Kidney tubule cell (primary cell): ENCODE data around the gene SUCLA2.
A peak's percentile ranks its signal among the peaks of the same experiment; 100 is the strongest.
"Not testable (repeated sequence)": the region's sequence is repeated elsewhere in the genome, so short reads cannot be mapped to it uniquely, and the experiment has no call there.

Experiments
- DNase-seq: peaks from one replicate; pipeline ENCODE4 v3.0.0-alpha.2; 2018; ENCODE audit warnings: low spot score

SUCLA2 gene

DNA sequence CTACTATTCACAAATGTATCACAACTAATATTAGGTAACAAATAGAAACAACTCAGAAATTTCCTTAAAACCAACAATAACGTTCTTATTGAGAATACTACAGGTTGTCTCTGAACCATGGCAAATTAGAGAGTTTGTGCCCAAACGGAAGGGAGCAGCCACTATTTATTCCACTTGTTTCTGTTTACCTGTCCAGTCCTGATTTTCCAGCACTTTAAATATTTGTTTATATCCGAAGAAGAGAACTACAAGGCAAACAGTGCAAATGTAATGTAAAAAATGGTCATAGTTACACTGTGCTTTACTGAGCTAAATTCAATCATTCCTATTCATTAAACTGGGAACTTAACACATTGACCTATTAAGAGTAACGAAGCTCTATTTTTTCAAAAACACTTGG, 9.2 kb downstream of the SUCLA2 start:
- no peak for DNase-seq

DNA sequence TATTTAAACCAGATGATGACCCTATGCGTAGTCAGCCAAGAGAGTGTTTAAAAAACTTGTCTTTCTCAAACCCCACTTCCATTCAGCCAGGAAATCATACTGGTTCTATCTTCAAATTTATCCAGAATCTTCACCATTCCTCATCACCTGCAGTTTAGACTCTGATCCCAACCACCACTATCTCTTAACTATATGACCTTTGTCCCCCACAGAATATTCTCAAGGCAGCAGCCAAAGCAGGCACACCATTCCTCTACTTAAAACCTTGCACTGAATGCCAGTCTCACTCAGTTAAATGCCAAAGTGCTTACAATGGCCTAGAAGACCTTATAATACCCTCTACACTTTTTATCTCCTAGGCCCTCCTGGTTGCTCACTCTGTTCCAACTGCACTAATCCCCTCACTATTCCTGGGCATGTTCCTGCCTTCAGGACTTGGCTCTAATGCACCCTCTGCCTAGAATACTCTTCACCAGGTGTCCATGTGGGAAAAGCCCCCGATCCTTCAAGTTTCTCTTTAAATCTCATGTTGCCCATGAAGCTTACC, 10.1 kb downstream of the SUCLA2 start:
- DNase-seq = no peak

DNA sequence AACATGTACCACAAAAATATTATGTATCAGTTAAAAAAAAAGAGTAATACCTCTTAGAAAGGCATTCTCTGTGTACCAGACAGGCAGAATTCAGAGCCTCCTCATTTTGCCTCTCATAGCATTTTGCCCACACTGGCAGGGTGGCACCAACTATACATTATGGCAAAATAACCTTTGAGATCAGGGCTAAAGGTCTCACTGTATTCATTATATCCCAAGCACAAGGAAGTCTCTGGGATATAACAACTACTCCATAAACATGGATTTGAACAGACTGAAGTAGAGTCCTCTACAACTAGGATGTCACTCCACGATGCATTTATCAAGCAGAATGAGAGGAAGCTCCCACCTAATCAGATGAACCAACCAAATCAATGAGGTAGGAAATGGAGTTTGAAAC, 10.6 kb downstream of the SUCLA2 start:
- DNase-seq = no peak

DNA sequence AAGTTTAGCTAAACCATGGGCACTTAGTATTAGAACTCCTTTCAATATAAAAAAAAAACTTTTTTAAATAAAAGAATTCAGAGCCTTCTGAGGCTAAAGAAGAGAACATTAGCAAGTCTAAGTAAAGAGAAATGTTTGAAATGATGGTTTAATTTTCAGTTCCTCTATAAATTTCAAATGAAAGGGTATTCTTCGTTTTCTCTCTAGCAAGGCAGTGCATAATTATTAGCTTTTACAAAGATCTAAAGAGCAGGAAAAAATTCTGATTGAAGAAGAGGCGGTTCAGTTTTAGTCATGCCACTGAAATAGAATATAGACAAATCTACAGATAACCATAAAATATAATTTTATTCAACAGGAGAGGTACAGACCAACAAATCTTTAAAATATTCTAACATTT, 18.0 kb downstream of the SUCLA2 start:
- no peak for DNase-seq

DNA sequence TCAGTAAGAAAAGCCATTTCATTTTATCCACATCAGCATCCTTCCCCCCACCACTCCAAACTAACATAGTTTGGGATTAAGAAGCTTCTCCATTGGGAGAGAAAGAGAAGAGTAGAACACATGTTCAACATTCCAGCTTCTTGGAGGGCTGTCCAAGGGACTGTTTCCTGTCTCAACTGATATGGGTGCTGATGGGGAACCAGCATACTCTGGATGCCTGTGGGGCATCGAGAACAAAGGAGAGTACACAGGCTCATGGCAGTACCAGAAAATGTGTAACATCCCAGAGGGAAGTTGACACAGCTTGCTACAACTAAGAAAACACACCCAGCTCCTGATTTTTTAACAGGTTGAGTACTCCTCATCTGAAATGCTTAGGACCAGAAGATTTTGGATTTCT, 24.7 kb downstream of the SUCLA2 start:
- DNase-seq = no peak

DNA sequence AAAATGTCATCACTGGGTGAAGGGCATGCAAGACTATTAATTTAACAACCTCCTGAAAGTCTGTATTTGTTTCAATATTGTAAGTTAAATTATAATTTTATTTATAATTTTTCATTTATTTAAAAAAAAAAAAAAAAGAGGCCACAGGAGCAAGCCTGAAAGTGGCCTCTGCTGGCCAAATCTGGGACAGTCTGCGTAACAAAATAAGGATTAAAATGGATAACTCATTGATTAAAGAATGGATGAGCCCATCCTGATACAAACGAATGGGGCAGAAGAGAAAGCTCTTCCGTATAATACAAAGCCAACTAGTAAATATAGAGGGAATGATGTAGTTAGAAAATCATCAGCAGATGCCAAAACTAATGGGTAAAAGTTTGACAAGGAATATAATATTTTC, 36.2 kb downstream of the SUCLA2 start:
- no peak for DNase-seq

DNA sequence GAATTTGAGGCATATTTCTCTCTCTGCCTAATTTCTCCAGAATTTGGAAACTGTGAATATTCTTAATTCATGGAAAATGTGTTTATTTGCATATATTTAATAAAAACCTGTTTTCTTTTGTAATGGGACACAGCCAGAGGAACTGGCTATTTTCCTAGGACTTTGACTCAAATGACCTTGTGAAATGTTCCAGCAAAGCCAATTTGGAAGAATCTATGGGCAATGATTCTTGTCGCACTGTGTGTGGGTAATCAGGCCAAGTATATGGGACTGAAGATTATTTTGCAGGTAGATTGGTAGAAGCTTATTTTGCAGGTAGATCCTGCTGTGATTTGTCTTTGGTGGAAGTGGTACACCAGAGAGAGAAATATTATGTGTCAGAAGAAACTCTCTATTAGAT, 38.8 kb downstream of the SUCLA2 start:
- DNase-seq = no peak

DNA sequence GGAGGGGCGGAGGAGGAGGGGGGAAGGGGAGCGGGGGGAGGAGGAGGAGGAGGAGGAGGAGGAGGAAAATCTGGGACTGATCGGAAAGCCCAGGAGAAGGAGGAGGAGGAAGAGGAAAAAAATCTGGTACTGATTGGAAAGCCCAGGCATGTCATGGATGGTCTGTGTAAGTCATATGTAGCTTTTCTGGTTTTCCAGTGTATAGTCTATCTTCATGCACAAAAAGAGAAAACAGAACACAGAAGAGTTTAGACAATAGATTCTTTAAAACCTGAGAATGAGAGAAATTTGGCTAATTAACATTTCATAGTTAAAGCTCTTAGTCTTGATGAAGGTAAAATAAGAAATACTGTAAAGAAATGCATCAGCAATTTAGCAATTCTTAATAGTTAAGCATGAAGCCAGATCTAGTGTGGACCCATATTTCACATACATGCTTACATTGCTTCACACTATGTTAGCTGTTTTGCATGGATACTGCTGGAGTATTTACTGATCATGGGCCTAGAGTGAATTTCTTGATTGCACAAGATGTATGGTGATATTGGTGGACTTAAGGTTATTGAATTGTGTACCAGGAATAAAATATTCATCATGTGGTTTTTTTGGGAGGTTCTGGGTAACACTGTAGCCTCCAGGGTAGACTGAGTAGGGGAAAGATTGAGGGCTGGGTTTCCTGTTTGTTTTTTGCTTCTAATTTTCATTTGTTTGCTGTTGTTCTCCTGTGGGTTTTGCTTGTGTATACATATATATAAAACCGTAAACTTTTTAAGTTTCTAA, 41.4 kb downstream of the SUCLA2 start:
- no peak for DNase-seq

DNA sequence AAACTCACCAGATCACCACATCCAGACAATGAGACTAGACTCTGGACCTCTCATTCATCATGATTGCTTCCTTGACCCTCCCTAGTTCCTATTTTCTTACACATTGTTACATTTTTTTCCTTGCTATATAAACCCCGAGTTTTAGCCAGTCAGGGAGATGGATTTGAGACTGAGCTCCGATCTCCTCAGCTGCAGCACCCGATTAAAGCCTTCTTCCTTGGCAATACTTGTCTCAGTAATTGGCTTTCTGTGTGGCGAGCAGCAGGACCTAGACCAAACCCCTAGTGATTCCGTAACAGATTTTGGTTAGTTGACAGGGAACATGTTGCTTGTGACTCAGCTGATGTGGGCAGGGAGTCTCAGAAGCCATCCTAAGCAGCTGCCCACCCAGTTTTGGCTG, 44.0 kb downstream of the SUCLA2 start:
- DNase-seq = no peak

DNA sequence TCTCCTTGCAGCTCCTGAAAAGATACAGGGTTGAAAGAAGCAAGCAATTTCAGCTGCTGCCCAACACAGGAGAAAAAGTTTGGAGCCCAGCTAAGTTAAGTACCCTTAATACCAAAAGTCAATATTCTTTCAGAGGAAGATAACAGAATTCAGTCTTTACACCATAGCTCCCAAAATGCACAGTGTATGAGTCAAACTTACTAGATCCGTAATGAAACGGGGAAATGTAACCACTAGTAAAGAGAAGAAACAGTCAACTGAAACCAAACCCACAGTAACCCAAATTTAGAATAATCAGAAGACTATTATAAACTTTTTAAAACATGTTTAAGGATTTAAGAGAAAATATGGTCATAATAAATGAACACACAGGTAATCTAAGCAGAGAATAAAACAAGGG, 45.2 kb downstream of the SUCLA2 start:
- no peak for DNase-seq

DNA sequence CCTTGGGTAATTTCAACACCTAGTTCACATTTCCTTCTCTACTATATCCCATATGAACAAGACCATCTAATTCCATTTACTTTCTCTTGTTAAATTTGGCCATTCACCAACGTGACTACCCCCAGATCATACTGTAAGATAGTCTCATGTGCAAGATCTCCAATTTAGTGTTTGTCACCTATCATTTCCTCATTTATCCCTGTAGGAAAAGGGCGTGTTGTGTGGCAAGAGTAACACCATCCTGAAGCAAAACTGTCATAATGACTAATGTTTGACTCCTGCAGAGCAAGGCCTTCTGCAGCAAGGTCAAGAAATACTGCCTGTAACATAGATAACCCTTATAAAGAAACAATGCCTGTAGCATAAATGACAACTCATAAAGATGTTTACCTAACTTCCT, 51.3 kb downstream of the SUCLA2 start:
- DNase-seq = no peak

DNA sequence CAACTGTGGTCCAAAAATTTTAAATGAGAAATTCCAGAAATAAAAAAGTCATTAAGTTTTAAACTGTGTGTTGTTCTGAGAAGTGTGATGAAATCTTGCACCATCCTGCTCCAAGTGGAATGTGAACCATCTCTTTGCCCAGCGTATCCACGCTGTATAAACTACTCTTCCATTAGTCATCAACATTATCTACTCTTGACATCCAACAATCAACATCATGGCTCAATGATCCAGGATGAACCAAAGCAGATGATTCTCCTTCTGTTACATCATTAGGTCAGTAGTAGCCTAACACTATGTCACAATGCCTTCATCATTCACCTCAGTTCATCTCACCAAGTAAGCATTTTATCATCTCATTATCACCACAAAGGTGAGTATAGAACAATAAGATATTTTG, 55.3 kb downstream of the SUCLA2 start:
- DNase-seq = peak; percentile 67

DNA sequence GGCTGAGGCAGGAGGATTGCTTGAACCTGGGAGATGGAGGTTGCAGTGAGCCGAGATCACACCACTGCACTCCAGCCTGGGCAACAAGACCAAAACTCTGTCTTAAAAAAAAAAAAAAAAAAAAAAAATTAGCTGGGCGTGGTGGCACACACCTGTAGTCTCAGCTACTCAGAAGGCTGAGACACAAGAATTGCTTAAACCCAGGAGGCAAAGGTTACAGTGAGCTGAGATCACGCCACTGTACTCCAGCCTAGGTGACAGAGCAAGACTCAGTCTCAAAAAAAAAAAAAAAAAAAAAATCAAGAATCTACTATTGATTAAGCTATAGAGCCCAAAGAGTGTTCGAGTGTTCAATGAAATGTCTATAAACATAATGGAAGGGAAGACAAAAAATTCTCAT, 55.9 kb downstream of the SUCLA2 start:
- DNase-seq = not testable (repeated sequence)

DNA sequence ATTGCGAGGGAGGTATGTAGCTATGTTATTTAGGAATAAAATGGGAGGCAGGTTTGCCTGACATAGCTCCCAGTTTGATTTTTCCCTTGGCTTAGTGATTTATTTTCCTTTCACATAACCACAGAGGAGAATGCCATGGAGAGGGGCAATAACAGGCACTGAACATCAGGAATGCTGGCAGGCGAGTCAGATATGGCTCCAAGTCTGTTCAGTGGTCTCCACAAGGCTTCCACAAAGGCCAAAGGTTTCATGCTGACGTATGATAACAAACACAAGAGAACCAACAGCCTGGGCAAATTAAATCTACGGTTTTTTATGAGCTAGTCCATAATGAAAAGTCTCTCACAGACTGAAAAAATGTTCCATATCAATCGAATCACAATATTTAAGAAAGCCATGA, 66.7 kb downstream of the SUCLA2 start:
- DNase-seq = peak; percentile 56

DNA sequence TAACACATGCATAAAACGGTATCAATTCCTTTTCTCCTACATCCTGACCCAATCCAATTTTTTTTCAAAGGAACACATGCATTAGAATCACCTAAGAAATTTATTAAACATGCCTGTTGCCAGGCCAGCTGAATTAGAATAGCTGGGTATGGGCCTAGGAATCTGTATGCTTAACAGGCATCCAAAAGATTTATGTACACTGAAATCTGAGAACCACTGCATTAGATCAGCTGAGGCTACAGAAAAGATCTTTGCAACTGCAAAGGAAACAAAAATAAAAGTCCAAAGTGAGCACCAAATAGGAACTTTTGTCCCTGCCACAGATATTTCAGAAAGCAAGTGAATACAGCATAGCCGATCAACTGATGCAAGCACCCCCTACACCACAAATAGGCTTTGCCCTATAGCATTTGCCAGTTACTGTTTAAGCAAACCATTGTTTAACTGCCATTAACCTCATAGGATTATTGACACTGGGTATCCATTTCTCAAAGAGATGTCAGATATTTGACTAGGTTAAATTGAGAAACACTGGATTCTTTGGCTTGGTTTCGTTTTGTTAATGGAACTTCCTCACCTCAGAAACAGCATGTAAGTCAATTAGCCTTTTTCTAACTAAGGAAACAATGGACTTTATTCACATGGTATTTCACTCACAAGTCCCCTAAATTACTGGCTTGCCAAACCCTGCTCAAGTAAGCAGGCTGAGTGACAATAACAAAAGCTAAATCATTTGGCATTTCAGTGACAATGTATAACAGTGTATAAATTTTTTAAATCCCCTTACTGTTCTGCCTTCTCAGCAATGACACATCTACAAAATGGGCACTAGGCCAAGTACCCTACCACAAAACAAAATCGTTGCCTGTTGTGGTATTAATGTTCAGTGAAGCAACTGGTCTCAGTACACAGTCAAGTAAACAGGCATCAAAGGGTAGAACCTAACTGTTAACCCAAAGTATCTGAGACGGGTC, 67.8 kb downstream of the SUCLA2 start:
- DNase-seq = peak; percentile 43

DNA sequence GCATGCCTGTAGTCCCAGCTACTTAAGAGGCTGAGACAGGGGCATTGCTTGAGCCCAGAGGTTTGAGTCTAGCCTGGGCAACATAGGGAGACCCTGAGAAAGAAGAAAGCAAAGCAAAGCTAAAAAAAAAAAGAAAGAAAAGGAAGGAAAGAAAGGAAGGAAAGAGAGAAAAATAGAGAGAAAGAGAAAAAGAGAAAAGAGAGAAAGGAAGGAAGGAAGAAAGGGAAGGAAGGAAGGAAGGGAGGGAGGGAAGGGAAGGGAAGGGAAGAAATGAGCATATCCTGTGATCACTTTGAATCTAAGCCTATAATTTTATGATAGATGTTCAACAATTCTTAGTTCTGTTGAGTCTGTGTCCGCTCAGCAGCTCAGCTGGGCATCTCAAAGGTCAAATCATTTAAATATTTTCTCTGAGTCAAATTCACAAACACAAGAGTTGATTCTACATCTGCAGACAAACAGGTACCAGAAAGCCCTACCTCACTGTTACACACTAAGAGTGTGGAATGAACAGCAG, 70.4 kb downstream of the SUCLA2 start:
- no peak for DNase-seq

DNA sequence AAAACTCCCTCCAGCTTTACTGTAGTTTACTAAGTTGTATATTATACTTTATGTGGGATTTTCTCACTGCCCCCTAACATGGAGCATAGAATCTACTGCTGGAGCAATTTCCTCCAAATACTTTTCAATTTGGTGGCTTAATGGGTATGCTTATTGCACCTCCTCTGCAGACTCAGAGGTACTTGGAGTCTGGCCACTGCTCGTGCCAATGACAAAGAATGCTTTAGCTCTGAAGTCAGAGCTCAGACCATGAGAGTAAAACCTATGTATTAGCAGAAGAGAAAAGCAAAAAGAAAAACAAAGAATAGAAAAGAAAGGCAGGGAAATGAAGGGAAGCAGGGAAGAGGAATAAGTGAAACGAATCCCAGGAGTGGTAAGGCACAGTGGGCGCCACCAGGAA, 71.9 kb downstream of the SUCLA2 start:
- DNase-seq = no peak

DNA sequence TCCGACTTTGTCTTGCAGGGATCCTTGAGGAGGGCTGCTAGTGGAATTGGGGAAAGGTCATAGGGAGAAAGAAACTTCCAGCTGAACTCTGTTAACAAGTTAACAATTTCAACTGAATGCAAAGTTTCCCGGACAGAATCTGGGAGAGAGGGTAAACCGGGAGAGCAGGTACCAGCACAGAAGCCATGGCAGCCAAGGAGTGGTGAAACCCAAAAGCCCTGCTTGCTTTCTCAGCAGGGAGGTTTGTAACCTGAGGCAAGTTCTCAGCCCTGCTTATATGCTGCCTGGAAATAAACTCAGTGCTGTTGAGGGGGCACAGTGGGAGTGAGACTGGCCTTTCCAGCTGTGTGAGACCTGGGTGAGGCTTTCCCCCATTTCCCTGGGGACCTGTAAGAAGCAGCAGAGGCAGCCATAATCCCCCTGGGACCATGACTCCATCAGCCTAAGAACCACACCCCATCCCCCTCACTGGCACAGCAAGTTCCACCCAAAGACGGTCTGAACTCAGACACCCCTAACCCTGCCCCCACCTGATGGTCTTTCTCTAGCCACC, 84.0 kb downstream of the SUCLA2 start:
- no peak for DNase-seq

DNA sequence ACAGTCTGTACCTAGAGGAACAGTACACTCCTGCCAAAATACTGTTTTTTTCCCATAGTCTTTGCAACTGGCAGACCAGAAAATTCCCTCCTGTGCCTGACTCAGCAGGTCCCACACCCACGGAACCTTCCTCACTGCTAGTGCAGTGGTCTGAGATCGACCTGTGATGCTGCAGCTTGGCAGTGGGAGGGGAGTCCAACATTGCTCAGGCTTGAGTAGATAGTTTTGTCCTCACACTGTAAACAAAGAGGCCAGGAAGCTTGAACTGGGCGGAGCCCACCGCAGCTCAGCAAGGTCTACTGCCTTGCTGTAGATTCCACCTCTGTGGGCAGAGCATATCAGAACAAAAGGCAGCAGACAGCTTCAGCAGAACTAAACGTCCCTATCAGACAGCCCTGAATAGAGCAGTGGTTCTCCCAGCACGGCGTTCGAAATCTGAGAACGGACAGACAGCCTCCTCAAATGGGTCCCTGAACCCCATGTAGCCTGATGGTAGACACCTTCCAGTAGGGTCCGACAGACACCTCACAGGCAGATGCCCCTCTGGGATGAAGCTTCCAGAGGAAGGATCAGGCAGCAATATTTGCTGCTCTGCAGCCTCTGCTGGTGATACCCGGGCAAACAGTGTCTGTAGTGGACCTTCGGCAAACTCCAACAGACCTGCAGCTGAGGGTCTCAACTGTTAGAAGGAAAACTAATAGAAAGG, 92.7 kb downstream of the SUCLA2 start:
- peak; percentile 51 for DNase-seq

DNA sequence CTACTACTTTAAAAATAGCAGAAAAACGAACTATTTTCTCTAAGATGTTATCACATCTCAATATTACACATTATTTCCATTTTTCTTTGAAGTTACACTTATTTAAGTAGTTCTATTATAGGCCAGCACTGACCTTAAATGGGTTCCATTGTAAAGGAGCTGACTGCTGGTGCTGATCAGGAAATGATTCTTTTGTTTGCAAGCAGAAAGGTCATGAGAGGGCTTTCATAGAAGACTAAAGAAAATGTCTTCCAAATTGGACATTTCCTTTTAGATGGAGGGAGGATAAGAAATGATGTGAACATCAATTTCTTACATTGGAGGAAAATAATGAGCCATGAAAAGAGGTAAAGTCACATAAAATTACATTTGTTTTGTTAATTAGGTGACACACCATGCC, 96.2 kb downstream of the SUCLA2 start:
- DNase-seq = no peak

DNA sequence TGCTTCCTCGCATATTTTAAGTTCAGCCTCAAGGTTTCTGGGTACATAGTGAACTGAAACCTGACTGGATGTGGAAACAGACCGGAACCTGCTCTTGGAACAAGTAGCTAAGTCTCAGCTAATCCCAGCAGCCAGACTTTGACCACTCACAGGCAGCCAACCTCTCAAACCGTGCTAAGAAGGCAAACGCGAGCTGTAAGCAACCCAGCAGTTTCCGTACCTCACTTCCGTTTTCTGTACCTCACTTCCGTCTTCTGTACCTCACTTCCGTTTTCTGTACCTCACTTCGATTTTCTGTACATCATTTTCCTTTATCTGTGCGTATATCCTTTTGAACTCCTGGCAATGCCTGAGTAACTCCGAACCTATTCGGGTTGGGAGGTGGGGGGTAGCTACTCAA, 96.8 kb downstream of the SUCLA2 start:
- DNase-seq = peak; percentile 71

DNA sequence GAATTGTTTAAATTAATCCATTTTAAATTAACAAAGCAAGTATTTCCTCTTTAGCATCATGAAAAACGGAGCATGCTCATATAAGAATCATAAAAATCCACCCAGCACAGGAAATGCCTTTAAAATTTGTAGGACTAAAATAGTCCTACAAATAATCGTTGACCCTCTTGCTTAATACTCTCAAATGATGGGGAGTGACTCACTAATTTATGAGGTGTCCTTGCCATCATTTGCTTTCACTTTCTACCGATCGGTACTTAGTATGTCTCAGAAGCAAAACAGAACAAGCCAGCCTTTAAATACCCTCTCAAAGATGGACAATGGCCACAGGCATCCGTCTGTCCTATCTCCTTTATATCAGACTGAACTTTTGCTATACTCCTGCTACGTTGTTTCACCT, 97.2 kb downstream of the SUCLA2 start:
- DNase-seq = peak; percentile 58
